Measurements from ENCODE around the gene TMEM223. TPM values are rescaled to one million over a fixed set of nuclear protein-coding genes. Genes with fewer than 3 reads are reported as not detected.
"Not testable (repeated sequence)": the region's sequence is repeated elsewhere in the genome, so short reads cannot be mapped to it uniquely, and the experiment has no call there.

Gene TMEM223
- total RNA-seq, 1 donor from 2014 or later, result 58.9 TPM

DNA sequence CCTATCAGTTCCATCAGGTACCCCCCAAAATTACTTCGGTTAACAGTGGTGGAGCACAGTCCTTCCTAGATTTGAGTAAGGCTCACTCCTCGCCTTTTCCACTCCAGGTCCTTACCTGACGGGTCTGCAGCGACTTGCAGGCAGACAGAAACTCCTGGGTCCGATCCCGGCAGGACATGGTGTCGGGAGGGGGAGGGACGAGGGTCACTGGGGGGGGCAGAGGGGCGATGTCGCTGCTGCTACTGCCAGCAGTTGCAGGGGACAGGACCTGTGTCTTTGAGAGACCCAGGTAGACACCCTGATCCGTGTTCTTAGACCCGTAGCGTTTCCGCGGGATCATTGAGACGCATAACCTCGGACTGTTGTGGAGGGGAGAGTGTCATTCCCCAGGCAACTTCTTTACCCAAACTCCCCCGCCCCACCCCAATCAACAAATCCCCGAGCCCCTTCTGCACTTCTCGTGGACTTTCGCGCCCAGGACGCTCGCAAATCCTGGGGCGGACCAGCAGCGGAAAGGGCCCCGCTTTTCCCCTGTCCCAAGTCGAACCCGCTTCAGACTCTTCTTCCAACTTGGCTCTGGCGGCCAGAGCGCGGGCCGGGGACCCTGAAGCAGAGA, 39.2 kb upstream of the TMEM223 start:
- no peak for DNase-seq (ENCODE audit: low read depth)
- TF ChIP-seq, protein P1, sequence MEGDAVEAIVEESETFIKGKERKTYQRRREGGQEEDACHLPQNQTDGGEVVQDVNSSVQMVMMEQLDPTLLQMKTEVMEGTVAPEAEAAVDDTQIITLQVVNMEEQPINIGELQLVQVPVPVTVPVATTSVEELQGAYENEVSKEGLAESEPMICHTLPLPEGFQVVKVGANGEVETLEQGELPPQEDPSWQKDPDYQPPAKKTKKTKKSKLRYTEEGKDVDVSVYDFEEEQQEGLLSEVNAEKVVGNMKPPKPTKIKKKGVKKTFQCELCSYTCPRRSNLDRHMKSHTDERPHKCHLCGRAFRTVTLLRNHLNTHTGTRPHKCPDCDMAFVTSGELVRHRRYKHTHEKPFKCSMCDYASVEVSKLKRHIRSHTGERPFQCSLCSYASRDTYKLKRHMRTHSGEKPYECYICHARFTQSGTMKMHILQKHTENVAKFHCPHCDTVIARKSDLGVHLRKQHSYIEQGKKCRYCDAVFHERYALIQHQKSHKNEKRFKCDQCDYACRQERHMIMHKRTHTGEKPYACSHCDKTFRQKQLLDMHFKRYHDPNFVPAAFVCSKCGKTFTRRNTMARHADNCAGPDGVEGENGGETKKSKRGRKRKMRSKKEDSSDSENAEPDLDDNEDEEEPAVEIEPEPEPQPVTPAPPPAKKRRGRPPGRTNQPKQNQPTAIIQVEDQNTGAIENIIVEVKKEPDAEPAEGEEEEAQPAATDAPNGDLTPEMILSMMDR (conservative IDR thresholded peaks at IDR 0.05; ENCODE audit: low read depth, low read length), result no peak
- H3K4me3 ChIP-seq (ENCODE audit: low read depth, low read length), result peak overlapping the region; percentile 97

DNA sequence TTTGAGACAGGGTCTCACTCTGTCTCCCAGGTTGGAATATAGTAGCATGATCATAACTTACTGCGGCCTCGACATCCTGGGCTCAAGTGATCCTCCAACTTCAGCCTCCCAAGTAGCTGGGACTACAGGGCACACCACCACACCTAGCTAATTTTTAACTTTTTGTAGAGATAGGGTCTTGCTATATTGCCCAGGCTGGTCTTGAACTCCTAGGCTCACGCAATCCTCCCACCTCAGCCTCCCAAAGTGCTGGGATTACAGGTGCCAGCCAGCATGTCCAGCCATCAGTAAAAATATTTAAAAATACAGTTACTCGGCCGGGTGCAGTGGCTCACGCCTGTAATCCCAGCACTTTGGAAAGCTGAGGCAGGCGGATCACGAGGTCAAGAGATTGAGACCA, 36.3 kb upstream of the TMEM223 start:
- not testable (repeated sequence) for H3K4me3 ChIP-seq (ENCODE audit: low read depth, low read length); DNase-seq (ENCODE audit: low read depth)

DNA sequence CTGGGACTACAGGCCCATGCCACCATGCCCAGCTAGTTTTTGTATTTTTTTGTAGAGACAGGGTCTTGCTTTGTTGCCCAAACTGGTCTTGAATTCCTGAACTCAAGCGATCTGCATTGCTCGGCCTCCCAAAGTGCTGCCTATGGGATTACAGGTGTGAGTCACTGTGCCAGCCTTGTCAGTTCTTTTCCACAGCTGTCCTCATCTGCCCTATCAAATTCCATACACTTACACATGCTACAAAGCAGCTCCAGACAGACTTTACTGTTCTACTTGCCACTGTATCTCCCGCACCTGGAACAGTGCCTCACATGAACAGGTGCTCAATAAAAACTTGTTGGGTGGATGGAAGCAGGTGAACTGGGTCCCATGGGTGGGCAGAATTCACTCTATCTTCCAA, 31.9 kb upstream of the TMEM223 start:
- no peak for DNase-seq (ENCODE audit: low read depth)
- TF ChIP-seq, protein P1 (conservative IDR thresholded peaks at IDR 0.05; ENCODE audit: low read depth, low read length), result no peak

DNA sequence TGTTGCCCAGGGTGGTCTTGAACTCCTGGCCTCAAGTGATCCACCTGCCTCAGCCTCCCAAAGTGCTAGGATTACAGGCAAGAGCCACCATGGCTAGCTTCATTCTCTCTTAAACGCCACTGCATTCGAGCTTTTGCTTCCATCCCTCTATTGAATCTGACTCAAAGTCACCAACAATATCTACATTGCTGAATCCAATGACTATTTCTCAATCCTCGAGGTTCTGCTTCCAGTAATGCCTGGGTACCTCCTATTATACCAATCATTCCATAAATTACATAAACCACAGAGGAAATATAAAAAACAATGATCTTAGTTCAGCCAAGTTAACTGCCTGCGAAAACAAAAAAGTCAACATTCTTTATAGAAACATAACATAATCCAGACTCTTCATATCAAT, 25.3 kb upstream of the TMEM223 start:
- TF ChIP-seq, protein P1 (conservative IDR thresholded peaks at IDR 0.05; ENCODE audit: low read depth, low read length), result no peak
- no peak for DNase-seq (ENCODE audit: low read depth)

More for the DNA sequence above, 31.9 kb upstream of the TMEM223 start:
- H3K4me3 ChIP-seq (ENCODE audit: low read depth, low read length), result no peak overlapping the region

DNA sequence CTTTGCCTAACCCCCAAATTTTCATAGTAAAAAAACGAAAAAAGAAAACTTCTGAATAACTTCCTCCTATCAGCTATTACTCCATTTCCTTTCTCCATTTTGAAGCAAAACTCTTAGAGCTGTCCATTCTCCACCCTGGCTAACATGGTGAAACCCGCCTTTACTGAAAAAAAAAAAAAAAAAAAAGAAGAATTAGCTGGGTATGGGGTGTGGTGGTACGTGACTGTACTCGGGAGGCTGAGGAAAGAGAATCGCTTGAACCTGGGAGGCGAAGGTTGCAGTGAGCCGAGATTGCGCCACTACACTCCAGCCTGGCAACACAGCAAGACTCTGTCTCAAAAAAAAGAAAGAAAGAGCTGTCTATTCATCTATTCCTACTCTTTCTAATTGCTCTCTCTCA, 24.8 kb upstream of the TMEM223 start:
- no peak overlapping the region for H3K4me3 ChIP-seq (ENCODE audit: low read depth, low read length)
- DNase-seq (ENCODE audit: low read depth), result no peak
- TF ChIP-seq, protein P1 (conservative IDR thresholded peaks at IDR 0.05; ENCODE audit: low read depth, low read length), result no peak

More for the DNA sequence above, 25.3 kb upstream of the TMEM223 start:
- no peak overlapping the region for H3K4me3 ChIP-seq (ENCODE audit: low read depth, low read length)

DNA sequence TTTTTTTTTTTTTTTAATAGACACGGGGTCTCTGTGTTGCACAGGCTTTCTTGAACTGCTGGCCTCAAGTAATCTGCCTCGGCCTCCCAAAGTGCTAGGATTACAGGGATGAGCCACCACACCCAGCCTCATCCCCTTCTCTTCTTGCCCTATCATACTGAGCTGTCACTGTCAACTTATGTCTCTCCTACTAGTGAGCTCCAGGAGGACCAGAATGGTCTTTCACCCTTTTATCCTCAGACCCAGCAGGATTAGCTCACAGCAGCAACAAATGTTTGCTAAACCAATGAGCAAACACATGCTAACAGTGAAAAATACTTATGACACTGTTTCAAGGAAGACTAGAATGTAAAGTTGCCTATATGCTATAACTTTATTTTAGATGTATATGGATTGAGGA, 19.9 kb upstream of the TMEM223 start:
- TF ChIP-seq, protein P1 (conservative IDR thresholded peaks at IDR 0.05; ENCODE audit: low read depth, low read length), result no peak
- DNase-seq (ENCODE audit: low read depth), result no peak
- H3K4me3 ChIP-seq (ENCODE audit: low read depth, low read length), result no peak overlapping the region

DNA sequence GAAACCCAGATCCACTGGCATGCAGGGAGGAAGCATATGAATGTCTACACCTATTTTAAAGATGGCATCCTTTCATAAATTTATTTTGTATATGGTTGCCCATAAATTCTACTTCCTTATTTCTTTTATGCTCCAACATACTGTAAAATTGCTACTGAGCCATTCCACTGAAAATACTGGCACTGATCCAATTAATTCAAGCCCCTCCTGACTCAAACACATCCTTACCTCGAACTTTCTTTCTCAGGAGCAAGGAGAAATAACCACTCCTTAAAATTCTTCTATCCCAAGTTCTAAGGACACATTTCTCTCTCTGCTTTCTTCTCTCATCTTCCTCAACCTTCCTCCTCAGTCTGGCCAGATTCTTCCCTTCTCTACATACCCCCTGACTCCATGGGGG, 18.9 kb upstream of the TMEM223 start:
- TF ChIP-seq, protein P1 (conservative IDR thresholded peaks at IDR 0.05; ENCODE audit: low read depth, low read length), result no peak
- no peak overlapping the region for H3K4me3 ChIP-seq (ENCODE audit: low read depth, low read length)
- no peak for DNase-seq (ENCODE audit: low read depth)
